Measurements from ENCODE around the gene PPIL4.

The PPIL4 gene, protein sequence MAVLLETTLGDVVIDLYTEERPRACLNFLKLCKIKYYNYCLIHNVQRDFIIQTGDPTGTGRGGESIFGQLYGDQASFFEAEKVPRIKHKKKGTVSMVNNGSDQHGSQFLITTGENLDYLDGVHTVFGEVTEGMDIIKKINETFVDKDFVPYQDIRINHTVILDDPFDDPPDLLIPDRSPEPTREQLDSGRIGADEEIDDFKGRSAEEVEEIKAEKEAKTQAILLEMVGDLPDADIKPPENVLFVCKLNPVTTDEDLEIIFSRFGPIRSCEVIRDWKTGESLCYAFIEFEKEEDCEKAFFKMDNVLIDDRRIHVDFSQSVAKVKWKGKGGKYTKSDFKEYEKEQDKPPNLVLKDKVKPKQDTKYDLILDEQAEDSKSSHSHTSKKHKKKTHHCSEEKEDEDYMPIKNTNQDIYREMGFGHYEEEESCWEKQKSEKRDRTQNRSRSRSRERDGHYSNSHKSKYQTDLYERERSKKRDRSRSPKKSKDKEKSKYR

DNA sequence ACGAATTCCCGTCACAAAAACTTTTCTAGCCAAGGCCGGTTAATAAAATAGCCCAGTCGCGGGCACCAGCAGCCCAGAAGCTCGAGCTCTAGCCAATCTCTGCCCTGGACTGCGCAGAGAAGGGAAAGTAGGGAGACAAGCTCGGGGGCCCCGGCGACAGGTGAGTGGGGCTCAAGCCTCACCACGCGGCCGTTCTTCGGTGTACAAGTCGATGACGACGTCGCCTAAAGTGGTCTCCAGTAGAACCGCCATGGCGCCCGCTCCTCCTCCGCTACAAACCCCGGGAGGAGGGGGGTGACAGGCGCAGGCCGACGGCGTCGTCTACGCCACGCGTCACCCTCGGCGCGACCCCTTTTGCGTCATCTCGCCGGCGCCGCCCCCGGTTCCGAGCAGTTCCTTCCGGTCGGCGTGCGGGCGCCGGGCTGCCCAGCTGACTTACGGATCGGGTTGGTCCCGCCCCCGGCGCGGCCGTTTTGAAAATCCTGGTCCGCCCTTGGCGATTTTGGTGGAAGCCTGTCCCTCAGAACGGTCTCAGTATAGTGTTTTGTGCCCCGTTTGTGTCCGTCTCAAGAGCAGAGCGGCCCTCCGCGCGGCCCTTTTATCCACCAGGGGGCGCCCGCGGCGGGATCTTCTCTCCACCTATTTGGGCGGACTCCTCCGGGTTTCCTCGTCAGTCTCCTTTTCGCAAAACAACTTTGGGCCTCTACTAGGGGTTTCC is at the start of gene PPIL4:
Gene PPIL4 (minus strand): TSS at position 290 of the 718 bp plus-strand sequence. CDS start 38 bp downstream, at position 252.
- peak; percentile 96 for DNase-seq (ENCODE audit: low spot score)

DNA sequence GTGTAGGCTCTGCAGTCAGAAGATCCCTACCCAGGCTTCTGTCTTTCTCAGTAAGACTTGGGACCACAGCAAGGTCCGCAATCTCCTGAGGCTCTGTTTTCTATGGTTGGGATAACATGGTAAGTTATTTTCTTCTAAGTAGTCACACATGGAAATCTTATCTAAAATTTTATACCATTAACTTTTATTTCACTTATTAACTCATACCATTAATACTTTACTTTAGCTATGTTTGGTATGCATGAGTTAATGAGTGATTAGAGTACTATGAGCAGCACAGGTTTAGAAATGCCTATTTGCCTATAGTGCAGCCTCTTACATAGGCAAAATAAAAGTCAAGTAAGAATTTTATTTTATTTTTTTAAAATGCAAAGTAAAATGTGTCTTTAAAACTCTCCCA is 47.6 kb upstream of the PPIL4 start:
- peak; percentile 63 for DNase-seq (ENCODE audit: low spot score)

DNA sequence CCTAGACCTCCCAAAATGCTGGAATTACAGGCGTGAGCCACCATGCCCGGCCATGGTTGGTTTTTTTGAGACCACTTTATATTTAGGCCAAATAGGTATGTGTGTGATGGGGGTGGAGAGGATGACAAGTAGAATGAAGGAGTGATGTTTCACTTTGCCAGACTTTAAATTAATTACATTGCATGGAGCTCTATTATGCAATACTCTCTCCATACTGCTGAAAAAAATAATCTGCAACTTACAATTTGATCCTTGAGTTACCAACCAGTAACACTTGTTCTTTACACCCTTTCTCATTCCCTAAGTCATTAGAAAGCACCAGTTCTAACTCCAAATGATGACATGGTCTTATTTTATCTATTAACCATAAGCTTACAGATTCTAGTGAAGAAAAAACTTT is 47.1 kb upstream of the PPIL4 start:
- no peak for DNase-seq (ENCODE audit: low spot score)

DNA sequence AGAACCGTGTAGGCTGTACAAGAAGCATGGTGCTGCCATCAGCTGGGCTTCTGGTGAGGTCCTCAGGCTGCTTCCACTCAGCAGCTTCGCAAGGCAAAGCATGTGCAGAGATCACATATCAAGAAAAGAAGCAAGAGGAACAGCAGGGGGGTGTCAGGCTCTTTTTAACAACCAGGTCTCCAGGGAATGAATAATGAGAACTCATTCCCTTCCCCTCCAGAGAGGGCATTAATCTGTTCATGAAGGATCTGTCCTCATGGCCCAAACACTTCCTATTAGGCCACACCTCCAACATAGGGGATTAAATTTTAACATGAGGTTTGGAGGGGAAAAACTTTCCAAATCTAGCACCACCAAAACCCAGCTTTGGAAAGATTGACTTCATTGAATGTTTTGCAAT is 40.3 kb upstream of the PPIL4 start:
- DNase-seq (ENCODE audit: low spot score) = no peak

DNA sequence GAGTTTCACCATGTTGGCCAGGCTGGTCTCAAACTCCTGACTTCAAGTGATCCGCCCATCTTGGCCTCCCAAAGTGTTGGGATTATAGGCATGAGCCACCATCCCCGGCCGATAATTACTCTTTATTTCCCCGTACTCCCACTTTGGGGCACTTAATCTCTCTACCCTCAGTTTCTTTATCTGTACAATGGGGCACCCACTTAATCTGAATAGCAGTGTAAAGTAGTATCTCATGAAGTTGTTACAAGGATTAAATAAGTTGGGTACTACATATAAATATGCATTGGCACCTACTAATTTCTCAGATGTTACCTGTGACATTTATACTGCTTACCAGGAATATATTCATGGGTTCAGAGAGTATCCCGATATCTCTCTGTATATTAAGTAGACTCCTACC is 35.5 kb upstream of the PPIL4 start:
- DNase-seq (ENCODE audit: low spot score) = no peak

DNA sequence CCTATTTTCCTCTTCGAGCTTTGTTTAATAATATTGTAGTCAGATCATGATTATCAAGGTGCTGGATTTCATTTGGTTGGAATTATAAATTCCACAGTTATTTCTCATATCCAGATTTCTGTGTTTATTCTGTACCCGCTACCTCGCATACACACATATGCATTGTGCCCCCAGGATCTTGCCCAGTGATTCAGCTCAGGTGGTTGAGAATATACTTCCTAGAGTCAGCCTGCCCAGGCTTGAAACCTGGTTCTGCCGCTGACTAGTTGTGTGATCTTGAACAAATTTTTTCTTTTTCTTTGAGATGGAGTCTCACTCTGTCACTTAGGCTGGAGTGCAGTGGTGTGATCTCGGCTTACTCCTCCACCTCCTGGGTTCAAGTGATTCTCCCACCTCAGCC is 35.0 kb upstream of the PPIL4 start:
- no peak for DNase-seq (ENCODE audit: low spot score)

DNA sequence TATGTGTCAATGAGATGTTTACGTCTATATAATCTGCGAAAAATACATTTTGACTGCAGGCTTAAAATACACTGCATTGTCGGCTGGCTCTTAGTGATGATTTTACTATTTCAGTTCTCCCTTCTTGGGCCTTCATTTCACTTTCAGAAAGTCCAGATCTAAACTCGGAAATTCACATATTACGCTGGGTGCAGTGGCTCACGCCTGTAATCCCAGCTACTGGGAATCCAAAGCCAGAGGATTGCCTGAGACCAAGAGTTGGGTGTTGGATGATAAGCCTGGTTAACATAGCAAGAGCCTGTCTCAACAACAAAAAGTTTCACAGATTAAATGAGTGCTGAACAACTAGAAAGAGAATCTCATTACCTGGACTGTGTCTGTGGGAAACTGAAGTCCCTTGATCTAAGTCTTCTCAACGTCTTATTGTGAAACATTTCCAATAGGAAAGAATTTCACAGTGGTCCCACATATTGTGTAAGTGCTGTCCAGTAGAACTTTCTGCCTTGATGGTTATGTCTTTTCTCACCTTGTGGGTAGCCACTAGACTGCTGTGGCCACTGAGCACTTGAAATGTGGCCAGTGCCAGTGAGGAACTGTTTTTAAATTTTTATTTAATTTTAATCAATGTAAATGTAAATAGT is 22.2 kb upstream of the PPIL4 start:
- DNase-seq (ENCODE audit: low spot score) = no peak

DNA sequence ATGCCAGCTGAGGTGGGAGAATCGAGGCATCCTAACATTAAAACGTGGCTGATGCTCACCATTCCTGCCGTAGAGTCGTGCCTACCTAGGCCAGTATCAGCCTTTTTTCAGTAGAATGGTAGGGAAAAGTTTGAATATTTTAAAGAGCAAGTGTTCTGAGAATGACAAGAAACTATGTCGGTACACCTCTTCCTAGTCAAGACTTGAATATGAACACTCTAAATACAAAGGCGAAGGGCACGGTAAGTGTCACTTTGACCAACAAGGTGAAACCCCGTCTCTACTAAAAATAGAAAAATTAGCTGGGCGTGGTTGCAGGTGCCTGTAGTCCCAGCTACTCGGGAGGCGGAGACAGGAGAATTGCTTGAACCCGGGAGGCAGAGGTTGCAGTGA is 21.3 kb upstream of the PPIL4 start:
- no peak for DNase-seq (ENCODE audit: low spot score)

DNA sequence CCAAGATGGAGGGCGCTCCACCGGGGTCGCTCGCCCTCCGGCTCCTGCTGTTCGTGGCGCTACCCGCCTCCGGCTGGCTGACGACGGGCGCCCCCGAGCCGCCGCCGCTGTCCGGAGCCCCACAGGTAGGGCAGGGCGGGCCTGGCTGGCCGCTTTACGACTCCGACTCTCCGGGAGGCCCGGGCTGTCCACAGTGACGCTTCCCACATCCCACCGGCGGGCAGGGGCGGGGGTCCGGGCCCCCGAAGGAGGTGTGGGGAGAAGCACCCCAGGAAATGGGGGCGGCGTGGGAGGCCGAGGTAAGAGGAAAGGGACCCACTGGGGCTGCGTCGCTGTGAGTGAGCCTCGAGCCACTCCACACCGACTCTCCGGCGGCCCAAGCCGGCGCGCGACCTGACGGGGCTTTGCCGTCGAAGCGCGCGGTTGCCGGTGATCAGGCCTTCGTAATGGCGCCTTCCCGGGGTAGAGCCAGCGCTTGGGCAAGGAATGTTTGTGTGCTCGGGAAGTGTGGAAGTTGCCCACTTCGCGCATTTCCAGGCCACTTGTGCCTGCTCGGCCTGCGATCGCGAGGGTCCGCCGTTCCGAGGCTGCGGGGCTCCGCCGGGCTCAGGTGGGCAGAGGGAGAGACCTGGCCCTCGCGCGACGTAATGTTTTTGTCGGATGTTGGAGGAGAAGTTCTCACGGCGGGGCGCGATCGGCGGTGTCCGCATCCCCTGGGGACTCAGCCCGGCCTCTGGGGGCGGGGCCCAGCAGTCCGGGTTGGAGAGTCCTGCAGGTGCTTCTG is 20.8 kb upstream of the PPIL4 start:
- DNase-seq (ENCODE audit: low spot score) = peak; percentile 65

DNA sequence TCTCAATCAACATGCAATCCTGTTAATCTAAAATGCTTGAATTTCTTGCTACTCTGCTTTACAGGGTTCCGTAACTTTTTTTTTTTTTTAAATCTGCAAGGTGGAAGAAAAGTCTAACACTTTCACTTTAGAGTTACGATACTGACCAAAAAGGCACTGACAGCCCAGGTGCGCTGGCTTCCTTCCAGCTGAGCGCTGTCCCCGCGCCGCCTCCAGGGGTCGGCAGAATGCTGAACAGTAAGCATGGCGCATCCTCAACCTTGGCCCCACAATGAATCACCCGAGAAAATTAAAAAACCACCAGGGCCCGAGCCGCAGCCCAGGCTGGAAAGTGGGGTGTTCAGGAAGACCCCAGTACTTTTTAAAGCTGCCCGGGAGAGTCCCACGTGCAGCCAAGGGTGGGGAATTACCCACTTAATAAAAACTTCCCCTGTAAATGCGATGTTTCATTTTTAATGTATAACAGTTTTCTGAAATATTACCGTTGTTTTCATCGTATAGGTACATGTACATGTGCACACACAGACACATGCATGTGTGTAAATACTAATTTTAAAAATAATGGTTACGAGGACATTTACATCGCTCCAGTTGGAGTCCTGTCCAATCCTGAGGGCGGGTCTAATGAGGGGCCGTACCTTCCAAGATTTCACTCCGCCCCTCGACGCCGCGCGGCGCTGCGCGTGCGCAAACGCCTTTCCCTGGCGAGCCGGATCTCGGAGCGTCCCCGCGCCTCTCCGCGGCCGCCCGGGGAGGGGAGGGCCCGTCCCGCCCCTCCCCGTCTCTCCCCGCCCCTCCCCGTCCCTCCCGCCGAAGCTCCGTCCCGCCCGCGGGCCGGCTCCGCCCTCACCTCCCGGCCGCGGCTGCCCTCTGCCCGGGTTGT is 19.9 kb upstream of the PPIL4 start, which contains the start of gene GINM1:
Gene GINM1 (plus strand): TSS at position 849 of the 883 bp plus-strand sequence. CDS start 40 bp downstream, outside the sequence.
- DNase-seq (ENCODE audit: low spot score) = peak; percentile 96

DNA sequence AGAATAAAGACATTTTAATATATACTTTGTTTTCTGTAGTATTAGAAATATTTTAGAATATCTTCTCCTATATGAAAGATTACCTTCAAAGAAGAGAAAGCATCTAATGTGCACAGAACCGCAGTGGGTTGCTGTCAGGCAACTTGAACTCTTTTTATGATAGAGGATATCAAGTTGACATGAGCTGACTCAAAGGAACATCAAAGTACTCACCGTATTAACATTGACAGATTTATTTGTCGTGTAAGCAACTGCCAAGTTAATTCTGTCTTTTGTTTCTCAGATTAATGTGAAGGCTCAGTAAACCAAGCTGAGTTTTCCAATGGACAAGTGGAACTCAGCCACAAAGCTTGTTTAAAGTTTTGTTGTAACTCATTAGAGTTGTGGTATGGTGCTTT is 18.1 kb upstream of the PPIL4 start:
- no peak for DNase-seq (ENCODE audit: low spot score)

DNA sequence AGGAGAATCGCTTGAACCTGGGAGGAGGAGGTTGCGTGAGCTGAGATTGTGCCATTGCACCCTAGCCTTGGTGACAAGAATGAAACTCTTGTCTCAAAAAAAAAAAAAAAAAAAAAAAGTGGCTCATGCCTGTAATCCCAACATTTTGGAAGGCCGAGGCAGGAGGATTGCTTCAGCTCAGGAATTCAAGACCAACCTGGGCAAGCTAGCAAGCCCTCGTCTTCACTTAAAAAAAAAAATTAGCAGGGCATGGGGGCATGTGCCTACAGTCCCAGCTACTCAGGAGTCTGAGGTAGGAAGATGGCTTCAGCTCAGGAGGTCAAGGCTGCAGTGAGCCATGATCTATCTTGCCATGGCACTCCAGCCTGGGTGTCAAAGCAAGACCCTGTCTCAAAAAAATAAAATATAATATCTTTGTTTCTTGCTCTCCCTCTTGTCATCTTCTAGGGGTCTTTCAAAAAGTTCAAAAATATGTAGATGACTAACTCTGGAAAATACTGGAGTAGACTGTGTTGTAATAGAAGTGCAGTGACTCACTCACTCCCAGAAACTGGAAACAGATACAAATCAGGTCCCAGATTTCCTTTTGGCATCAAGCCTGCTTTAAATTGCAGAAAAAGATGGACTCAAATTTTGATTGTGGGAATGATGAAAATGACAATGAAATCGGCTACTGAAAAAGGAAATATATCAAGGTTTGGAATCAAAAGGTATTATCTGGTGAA is 17.5 kb upstream of the PPIL4 start:
- peak; percentile 68 for DNase-seq (ENCODE audit: low spot score)

DNA sequence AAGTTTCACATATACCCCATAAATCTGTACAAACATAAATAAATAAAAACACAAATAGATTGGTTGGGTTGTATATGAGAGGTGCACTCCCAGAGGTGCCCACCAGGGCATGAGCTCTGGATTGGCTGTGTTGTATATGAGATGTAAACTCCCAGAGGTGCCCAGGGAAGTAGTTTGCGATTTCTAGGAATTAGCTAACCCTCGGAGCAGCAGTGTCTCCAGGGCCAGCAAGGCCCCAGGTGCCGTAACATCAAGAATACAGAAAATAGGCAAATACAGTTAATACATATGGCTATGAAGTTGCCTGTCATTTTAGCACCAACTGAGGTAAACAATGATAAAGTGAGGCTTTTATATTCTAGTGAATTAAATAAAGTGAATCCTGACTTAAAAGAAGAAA is 14.9 kb upstream of the PPIL4 start:
- no peak for DNase-seq (ENCODE audit: low spot score)

DNA sequence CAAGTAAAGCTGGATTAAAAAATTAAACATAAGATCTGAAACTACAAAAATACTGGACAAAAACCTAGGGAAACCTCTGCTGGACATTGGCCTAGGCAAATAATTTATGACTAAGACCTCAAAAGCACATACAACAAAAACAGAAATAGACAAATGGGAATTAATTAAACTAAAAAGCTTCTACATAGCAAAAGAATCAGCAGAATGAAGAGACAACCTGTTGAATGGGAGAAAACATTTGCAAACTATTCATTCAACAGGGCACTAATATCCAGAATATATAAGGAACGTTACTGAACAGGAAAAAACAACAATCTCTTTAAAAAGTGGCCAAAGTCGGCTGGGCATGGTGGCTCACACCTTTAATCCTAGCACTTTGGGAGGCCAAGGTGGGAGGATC is 13.5 kb upstream of the PPIL4 start:
- no peak for DNase-seq (ENCODE audit: low spot score)

DNA sequence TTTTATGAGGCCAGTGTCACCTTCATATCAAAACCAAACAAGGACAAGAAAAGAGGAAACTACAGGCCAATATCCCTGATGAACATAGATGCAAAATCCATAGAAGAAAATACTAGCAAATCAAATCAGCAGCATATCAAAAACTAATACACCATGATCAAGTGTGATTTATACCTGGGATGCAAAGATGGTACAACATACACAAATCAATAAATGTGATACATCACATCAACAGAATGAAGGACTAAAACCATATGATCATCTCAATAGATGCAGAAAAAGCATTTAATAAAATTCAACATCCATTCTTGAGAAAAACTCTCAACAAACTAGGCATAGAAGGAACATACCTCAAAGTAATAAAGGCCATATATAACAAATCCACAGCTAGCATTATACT is 12.2 kb upstream of the PPIL4 start:
- DNase-seq (ENCODE audit: low spot score) = no peak

DNA sequence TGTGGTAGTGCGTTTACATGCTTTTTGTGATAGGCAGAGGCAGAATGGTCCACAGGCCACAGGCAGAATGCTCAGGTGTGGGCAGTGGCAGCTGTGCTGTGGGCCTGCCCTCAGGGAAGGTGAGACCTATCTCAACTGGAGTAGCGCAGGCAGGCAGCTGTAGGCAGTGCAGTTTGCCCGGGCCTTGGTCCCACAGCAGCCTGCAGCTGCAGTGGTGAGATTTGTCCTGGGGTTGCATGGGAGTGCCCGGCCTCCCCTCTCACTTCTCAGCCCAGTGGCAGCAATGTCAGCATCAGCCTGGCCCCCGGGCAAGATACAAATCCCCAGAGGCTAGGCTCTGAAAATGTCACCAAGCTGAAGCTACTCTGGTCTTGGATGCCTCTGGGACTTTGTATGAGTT is 6.1 kb upstream of the PPIL4 start:
- no peak for DNase-seq (ENCODE audit: low spot score)

DNA sequence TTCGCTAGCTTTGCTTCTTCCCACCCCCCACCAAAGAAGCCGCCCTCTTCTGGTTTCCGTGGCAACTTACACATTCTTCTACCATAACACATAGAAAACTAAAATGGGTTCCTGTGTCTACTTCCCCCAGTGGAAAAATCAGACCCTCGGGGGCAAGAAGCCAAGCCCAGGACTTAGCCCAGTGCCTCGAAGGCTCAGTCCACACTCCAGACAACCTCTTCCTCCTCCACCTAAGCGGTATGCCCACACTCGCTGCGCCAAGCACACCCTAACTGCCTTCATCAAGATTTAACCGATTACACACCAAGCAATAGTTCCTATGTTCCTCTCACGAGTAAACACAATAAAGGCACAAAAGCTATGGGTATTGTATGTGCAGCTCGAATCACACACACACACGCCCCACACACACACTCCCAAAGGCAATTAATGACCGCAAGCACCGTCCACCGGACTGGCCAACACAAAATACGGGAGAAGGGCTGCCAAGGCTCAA is 537 bp downstream of the PPIL4 start:
- peak; percentile 67 for DNase-seq (ENCODE audit: low spot score)

DNA sequence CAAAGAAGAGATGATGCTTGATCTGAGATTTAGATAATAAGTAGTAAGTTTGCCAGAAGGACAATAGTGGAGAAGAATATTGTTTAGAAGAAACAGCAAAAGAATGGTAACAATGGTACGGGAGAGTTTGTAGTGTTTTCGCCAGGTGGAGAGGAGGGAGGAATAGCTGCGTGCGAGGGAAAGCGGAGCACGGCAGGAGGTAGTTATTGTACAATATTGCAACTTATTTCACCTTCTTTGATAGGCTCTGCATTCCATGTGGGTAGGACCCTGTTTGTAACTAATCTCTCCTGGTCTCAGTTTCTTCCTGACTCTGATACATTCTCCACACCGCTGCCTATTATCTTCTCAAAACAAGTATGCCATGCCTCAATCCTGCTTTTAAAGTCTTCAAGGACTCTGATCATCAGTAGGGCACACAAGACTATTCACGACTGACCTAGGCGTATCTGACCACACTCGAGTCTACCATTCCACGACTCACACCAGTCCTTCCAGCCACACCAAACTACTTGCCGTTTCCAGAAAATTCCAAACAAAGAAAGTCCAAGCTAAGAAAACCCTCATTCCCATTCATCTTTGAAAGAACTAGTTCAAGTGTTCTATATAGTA is 1.1 kb downstream of the PPIL4 start:
- no peak for DNase-seq (ENCODE audit: low spot score)

DNA sequence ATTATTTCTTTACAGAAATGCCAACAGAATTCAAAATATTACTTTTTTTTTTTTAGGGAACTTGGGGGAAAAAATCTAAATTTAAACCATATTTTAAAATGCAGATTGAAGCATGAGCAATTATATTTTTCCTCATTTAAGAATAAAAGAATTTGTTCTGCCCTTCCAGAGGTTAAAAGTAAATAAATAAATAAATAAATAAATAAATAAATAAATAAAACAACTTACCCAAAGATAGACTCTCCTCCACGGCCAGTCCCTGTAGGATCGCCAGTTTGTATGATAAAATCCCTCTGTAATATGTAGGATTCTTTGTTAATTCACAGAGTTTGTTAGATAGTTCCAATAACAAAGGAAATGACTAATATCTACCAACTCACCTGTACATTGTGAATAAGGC is 4.7 kb downstream of the PPIL4 start:
- no peak for DNase-seq (ENCODE audit: low spot score)

DNA sequence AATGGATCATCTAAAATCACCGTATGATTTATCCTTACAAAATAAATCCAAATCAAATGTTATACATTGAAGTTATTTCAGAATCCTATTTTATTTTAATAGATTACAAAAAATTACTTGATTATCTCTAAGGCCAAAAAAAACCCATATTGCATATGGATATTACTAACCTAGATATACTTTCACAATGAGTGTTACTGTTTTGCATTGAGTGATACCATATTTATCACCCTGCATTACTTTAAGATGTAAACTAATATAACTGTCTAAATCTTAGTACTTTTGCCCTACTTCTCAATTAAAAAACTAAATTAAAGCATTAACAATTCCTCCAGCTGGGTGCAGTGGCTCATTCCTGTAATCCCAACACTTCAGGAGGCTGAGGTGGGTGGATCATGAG is 11.1 kb downstream of the PPIL4 start:
- DNase-seq (ENCODE audit: low spot score) = no peak
